A673 (cell line): Measurements from ENCODE around the gene TREM2.

Experiments
- EZH2 ChIP-seq: fragments of 200-600 bp; sonication (generic); IDR thresholded peaks from 2 replicates; pipeline ENCODE4 v1.6.1; 2017; ENCODE audit warnings: borderline replicate concordance, low read depth, mild to moderate bottlenecking, mixed read lengths, antibody characterized with exemption, low read length; ENCODE audit not compliant: poor library complexity, severe bottlenecking
- TF ChIP-seq, protein P1 (sequence below): fragments of 300-800, 200-600 bp; sonication (generic); conservative IDR thresholded peaks from 2 replicates; pipeline ENCODE4 v1.5.1; 2017; ENCODE audit warnings: low read depth, mild to moderate bottlenecking, antibody characterized with exemption, low read length, moderate library complexity, mixed read lengths

DNA sequence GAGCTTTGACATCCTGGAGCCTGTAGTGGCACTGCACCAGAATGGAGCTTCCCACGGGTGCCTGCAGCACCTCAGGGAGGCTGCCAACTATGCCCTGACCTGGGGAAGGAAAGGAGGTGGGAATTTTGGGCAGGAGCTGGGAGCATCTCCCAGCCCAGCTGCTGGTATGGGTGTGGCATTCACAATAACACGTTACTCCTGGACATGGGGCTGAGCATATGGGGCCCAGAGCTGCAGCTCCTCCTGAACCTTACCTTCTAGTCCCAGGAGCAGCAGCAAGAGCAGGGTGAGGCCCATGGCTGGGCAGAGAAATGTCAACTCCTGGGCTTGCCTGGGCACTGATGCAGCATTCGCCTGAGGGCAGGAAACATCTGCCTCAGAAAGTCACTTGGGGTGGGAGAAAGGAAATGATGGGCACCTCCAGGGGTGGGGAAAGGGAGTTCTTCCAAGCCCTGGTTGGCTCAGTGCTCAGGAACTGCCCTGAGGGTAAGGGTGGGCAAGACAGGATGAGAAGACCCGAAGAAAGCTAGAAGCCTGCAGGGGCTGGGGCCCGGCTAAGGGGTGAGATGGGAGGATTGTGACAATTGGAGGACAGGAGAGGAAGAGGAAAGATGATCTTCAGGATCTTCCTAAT, 8.8 kb downstream of the TREM2 start, which contains the start of gene TREML1:
- TF ChIP-seq, protein P1, sequence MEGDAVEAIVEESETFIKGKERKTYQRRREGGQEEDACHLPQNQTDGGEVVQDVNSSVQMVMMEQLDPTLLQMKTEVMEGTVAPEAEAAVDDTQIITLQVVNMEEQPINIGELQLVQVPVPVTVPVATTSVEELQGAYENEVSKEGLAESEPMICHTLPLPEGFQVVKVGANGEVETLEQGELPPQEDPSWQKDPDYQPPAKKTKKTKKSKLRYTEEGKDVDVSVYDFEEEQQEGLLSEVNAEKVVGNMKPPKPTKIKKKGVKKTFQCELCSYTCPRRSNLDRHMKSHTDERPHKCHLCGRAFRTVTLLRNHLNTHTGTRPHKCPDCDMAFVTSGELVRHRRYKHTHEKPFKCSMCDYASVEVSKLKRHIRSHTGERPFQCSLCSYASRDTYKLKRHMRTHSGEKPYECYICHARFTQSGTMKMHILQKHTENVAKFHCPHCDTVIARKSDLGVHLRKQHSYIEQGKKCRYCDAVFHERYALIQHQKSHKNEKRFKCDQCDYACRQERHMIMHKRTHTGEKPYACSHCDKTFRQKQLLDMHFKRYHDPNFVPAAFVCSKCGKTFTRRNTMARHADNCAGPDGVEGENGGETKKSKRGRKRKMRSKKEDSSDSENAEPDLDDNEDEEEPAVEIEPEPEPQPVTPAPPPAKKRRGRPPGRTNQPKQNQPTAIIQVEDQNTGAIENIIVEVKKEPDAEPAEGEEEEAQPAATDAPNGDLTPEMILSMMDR: no peak
- TF ChIP-seq EZH2: no peak
